ENCODE results near the gene LETM1. TPM values are rescaled to one million over a fixed set of nuclear protein-coding genes. Genes with fewer than 3 reads are reported as not detected.
A peak's percentile ranks its signal among the peaks of the same experiment; 100 is the strongest.
"Not testable (repeated sequence)": the region's sequence is repeated elsewhere in the genome, so short reads cannot be mapped to it uniquely, and the experiment has no call there.

Gene LETM1
- total RNA-seq, 6 donors from 2014 or later: 31.4 to 98.5 (median 47.8) TPM

DNA sequence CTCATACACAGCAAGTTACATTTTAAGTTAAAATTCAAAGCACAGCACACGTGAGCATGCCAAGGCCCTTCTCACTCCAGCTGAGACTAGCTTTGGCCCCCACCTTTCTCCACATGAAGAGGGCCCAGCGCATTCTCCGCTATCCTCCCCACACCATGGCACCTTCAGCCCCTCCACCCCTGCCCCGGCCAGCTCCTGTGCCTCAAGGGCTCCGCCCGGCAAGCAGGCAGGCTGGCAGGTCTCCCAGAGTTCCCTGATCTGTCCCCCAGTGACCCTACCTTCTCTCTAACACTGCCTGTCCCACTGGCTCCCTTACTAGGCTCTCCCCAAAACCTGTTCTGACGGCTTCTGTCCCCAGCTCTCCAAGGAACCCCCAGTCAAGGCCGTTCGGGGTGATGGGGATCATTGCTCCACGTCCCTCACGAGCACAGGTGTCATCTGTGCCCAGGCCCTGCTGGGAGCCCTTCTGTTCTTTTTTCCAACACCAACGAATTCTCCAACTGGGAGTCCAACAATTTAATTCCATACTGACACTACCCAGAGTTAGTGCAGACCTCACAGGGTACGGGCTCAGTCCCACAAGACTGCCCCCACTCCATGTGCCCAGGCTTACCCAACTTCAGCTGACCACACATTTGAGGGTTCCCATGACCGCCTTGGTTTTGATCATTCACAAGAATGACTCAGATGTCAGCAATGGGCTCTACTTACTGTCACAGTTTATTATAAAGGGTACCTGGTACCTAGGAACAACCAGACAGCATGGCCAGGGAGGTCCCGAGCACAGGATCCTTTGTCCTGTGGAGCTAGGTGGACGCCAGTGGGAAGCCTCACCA, 4.2 kb downstream of the LETM1 start:
- WGBS, 2 donors: 71 to 76% methylated on average over 16 of the region's 16 CpGs
- DNase-seq (peak in 1 of 2 donors; percentile 60), ATAC-seq (ENCODE audit: low FRiP score in 2 of 2) (no peak)
- Histone ChIP-seq H3K4me1 (peaks cover 14 to 50% (median 32%) of the 10 kb centered on the region in 4 donors), H3K4me3 (no peak overlapping the region), H3K27me3 (no peaks in the 10 kb centered on the region), H3K36me3 (peaks cover 0 to 18% (median 7%) of the 10 kb centered on the region in 4 donors), H3K27ac (peak overlapping the region in 2 of 4 donors; percentile 21 to 28), H3K9me3 (no peaks in the 10 kb centered on the region)
- TF ChIP-seq CTCF (IDR thresholded peaks at IDR 0.05): no peak
- TF ChIP-seq POLR2A (IDR thresholded peaks at IDR 0.05): no peak
- TF ChIP-seq POLR2AphosphoS5 (IDR thresholded peaks at IDR 0.05): no peak
- no peak for TF ChIP-seq EP300 (IDR thresholded peaks at IDR 0.05)

- no peak for ATAC-seq (ENCODE audit: low FRiP score in 2 of 2)
- 65 to 85% methylated on average over 11 of the region's 11 CpGs for WGBS, 2 donors
- Histone ChIP-seq H3K4me1 (peaks cover 14 to 48% (median 31%) of the 10 kb centered on the region in 4 donors), H3K4me3 (no peak overlapping the region), H3K27ac (peak overlapping the region in 2 of 4 donors; percentile 21 to 28), H3K9me3 (no peaks in the 10 kb centered on the region), H3K27me3 (no peaks in the 10 kb centered on the region), H3K36me3 (peaks cover 0 to 22% (median 11%) of the 10 kb centered on the region in 4 donors)
- no peak for DNase-seq
- TF ChIP-seq EP300 (IDR thresholded peaks at IDR 0.05) (no peak), CTCF (IDR thresholded peaks at IDR 0.05) (peak in 1 of 6 experiments; percentile 18), POLR2AphosphoS5 (IDR thresholded peaks at IDR 0.05) (no peak), POLR2A (IDR thresholded peaks at IDR 0.05) (no peak)
Measured at GRCh38 chr4:1851160-1851559, 4.8 kb downstream of the LETM1 start.

DNA sequence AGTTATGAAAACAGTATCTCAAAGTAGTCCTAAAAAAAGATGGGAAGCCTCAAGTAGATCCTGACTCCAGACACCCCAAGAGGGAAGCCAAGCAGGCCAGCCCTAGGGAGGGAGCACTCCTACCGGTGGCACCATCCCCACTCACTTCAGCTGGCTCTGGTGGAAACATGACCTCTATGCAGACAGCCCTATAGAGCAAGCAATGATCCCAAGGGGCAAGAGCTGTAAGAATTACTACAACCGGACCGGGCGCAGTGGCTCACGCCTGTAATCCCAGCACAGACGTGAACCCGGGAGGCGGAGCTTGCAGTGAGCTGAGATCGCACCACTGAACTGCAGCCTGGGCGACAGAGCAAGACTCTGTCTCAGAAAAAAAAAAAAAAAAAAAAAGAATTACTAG, 5.7 kb downstream of the LETM1 start:
- H3K4me1 ChIP-seq: peaks cover 14 to 45% (median 29%) of the 10 kb centered on the region in 4 donors

DNA sequence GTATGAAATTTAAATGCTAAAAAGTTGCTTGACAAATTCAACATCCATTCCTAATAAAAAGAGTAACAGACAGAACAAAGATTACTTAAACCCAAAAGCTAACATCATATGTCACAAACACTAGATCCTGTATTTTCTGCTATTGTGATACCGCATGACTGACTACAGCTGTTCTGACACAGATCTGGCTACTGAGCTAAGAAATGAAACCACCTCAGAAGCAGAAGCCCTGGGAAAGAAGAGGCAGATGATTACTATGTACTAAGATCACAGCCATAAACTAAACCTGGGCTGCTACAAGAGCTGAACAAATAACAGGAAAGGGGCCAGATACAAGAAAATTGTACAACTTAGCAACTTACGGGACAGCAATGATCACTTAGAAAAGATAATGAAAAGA, 9.4 kb downstream of the LETM1 start:
- H3K4me3 ChIP-seq: no peak overlapping the region
- H3K27ac ChIP-seq: no peak overlapping the region
- DNase-seq (no peak), ATAC-seq (ENCODE audit: low FRiP score in 2 of 2) (no peak)
- peaks cover 5 to 21% (median 11%) of the 10 kb centered on the region in 4 donors for H3K4me1 ChIP-seq
- H3K27me3 ChIP-seq: no peaks in the 10 kb centered on the region
- peaks cover 0 to 54% (median 30%) of the 10 kb centered on the region in 4 donors for H3K36me3 ChIP-seq
- no peak for TF ChIP-seq CTCF (IDR thresholded peaks at IDR 0.05)
- no peak for TF ChIP-seq POLR2AphosphoS5 (IDR thresholded peaks at IDR 0.05)
- TF ChIP-seq EP300 (IDR thresholded peaks at IDR 0.05): no peak
- TF ChIP-seq POLR2A (IDR thresholded peaks at IDR 0.05): no peak
- no peaks in the 10 kb centered on the region for H3K9me3 ChIP-seq
- 90 to 98% methylated on average over 2 of the region's 2 CpGs for WGBS, 2 donors

More for the DNA sequence above, 5.7 kb downstream of the LETM1 start:
- H3K9me3 ChIP-seq: no peaks in the 10 kb centered on the region
- DNase-seq: no peak
- no peaks in the 10 kb centered on the region for H3K27me3 ChIP-seq
- peaks cover 0 to 28% (median 14%) of the 10 kb centered on the region in 4 donors for H3K36me3 ChIP-seq
- no peak for ATAC-seq (ENCODE audit: low FRiP score in 2 of 2)
- WGBS, 2 donors: 86 to 87% methylated on average over 7 to 9 of the region's 10 CpGs
- no peak overlapping the region for H3K4me3 ChIP-seq
- no peak overlapping the region for H3K27ac ChIP-seq
- TF ChIP-seq EP300 (IDR thresholded peaks at IDR 0.05): no peak
- no peak for TF ChIP-seq CTCF (IDR thresholded peaks at IDR 0.05)
- TF ChIP-seq POLR2AphosphoS5 (IDR thresholded peaks at IDR 0.05): no peak
- no peak for TF ChIP-seq POLR2A (IDR thresholded peaks at IDR 0.05)

DNA sequence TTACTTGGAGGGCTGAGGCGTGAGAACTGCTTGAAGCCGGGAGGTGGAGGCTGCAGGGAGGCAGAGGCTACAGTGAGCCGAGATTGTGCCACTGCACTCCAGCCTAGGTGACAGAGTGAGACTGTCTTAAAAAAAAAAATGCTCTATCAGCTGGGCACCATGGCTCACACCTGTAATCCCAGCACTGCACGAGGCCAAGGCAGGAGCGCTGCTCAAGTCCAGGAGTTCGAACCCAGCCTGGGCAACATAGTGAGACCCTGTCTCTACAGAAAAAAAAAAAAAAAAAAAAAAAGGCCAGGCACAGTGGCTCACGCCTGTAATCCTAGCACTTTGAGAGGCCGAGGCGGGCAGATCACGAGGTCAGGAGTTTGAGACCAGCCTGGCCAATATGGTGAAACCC, 11.3 kb downstream of the LETM1 start:
- H3K27me3 ChIP-seq; ATAC-seq (ENCODE audit: low FRiP score in 2 of 2); H3K9me3 ChIP-seq; DNase-seq; H3K4me3 ChIP-seq; H3K27ac ChIP-seq: not testable (repeated sequence)
- WGBS, 2 donors: 95 to 97% methylated on average over 10 of the region's 10 CpGs
- H3K36me3 ChIP-seq: peaks cover 0 to 73% (median 48%) of the 10 kb centered on the region in 4 donors
- peaks cover 0 to 14% (median 3%) of the 10 kb centered on the region in 4 donors for H3K4me1 ChIP-seq

All from upper lobe of left lung (tissue), 6 donors.